ELF-1 (cell line): ENCODE results near the gene XKR7.

Experiments
- DNase-seq: peaks from one replicate; pipeline ENCODE4 v3.0.0-alpha.2; 2016; ENCODE audit warnings: low read depth, low spot score

XKR7 gene

GRCh38 chr20:31943052-31943471 is 24.9 kb upstream of the XKR7 start:
- no peak for DNase-seq

- no peak for DNase-seq
These were observed 22.6 kb upstream of the XKR7 start for GRCh38 chr20:31945319-31945718.

- no peak for DNase-seq
These were observed 22.2 kb upstream of the XKR7 start for GRCh38 chr20:31945785-31946184.

- DNase-seq = no peak
These were observed 19.9 kb upstream of the XKR7 start for GRCh38 chr20:31948008-31948407.

GRCh38 chr20:31949877-31950646 is 17.9 kb upstream of the XKR7 start:
- DNase-seq = no peak

GRCh38 chr20:31951203-31951529 is 16.8 kb upstream of the XKR7 start:
- DNase-seq = no peak

GRCh38 chr20:31951530-31952453 is 16.2 kb upstream of the XKR7 start, which contains the start of gene PDRG1:
TSS of gene PDRG1 (minus strand) at chr20:31952046. CDS start at chr20:31951961, 85 bp downstream.
- DNase-seq = peak; percentile 96

GRCh38 chr20:31953556-31954148 is 14.3 kb upstream of the XKR7 start:
- DNase-seq = no peak

- no peak for DNase-seq
These were observed 13.5 kb upstream of the XKR7 start for GRCh38 chr20:31954500-31954899.

- DNase-seq = no peak
These were observed 11.1 kb upstream of the XKR7 start for GRCh38 chr20:31956556-31957526.

GRCh38 chr20:31962761-31963160 is 5.2 kb upstream of the XKR7 start:
- no peak for DNase-seq

GRCh38 chr20:31963889-31964288 is 4.1 kb upstream of the XKR7 start:
- no peak for DNase-seq

GRCh38 chr20:31966991-31967655 is 828 bp upstream of the XKR7 start:
- no peak for DNase-seq

GRCh38 chr20:31968291-31969126 is 558 bp downstream of the XKR7 start:
- DNase-seq = peak; percentile 95

GRCh38 chr20:31969991-31970390 is 2.0 kb downstream of the XKR7 start:
- no peak for DNase-seq

GRCh38 chr20:31972471-31973021 is 4.6 kb downstream of the XKR7 start:
- DNase-seq = peak; percentile 53

- no peak for DNase-seq
These were observed 6.3 kb downstream of the XKR7 start for GRCh38 chr20:31974296-31974695.

- peak; percentile 65 for DNase-seq
These were observed 7.1 kb downstream of the XKR7 start for GRCh38 chr20:31974951-31975487.

GRCh38 chr20:31975874-31976273 is 7.9 kb downstream of the XKR7 start:
- DNase-seq = no peak
